AG10803 (cell line): Measurements from ENCODE around the gene CBX8.
"Not testable (repeated sequence)": the region's sequence is repeated elsewhere in the genome, so short reads cannot be mapped to it uniquely, and the experiment has no call there.

ENCODE experiments used
- DNase-seq: peaks from one replicate; pipeline ENCODE4 v3.0.0; 2010; ENCODE audit warnings: low read depth
- H3K4me3 ChIP-seq: 2 replicates; pipeline ENCODE4 v1.5.1; 2011; ENCODE audit warnings: mild to moderate bottlenecking, low read length, control low read depth
- TF ChIP-seq, protein P1 (sequence below): conservative IDR thresholded peaks from 2 replicates; pipeline ENCODE4 v1.5.1; 2011; ENCODE audit warnings: mild to moderate bottlenecking, low read length, control low read depth, inconsistent platforms

The CBX8 gene

DNA sequence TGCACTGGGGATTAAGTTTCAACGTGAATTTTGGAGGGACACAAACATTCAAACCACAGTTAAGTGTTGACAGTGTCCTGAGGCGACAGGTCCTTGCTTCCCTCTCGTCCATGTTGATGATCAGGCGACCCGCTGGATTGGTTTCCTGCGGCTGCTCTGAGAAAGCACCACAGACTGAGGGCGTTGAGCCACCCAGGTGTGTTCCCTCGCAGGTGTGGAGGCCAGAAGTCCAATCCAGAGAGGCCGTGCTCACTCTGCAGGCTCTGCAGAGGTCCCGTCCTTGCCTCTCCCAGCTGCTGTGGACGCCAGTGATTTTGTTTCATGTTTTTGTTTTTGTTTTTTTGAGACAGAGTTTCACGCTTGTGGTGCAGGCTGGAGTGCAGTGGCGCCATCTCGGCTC is 41.3 kb downstream of the CBX8 start:
- no peak for DNase-seq
- no peak overlapping the region for H3K4me3 ChIP-seq
- TF ChIP-seq, protein P1, sequence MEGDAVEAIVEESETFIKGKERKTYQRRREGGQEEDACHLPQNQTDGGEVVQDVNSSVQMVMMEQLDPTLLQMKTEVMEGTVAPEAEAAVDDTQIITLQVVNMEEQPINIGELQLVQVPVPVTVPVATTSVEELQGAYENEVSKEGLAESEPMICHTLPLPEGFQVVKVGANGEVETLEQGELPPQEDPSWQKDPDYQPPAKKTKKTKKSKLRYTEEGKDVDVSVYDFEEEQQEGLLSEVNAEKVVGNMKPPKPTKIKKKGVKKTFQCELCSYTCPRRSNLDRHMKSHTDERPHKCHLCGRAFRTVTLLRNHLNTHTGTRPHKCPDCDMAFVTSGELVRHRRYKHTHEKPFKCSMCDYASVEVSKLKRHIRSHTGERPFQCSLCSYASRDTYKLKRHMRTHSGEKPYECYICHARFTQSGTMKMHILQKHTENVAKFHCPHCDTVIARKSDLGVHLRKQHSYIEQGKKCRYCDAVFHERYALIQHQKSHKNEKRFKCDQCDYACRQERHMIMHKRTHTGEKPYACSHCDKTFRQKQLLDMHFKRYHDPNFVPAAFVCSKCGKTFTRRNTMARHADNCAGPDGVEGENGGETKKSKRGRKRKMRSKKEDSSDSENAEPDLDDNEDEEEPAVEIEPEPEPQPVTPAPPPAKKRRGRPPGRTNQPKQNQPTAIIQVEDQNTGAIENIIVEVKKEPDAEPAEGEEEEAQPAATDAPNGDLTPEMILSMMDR = no peak

DNA sequence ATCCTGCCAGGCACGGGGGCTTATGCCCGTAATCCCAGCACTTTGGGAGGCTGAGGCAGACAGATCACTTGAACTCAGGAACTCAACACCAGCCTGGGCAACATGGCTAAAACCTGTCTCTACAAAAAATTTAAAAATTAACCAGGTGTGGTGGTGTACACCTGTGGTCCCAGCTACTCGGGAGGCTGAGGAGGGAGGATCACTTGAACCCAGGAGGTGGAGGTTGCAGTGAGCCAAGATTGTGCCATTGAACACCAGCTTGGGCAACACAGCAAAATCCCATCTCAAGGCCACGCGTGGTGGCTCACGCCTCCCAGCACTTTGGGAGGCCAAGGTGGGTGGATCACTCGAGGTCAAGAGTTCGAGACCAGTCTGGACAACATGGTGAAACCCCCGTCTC is 42.0 kb downstream of the CBX8 start:
- not testable (repeated sequence) for H3K4me3 ChIP-seq, DNase-seq

DNA sequence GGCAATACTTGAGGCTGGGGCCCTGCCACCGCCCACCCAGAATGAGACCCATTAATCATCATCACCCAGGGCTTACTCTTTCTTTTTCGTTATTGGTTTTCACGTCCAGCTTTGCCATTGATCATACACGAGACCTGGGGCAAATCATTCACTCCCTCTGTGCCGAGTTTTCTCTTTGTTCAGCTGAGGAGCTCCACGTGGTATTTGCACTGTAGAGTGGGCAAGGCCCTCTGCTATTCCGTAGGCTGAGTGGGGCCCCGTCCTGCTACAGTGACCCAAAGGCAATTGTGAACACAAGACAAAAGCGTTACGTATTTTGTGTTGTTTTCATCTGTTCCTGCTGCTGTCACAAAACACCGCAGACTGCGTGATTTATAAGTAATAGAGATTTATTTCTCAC is 42.5 kb downstream of the CBX8 start:
- TF ChIP-seq, protein P1 = no peak
- no peak overlapping the region for H3K4me3 ChIP-seq
- DNase-seq = no peak

DNA sequence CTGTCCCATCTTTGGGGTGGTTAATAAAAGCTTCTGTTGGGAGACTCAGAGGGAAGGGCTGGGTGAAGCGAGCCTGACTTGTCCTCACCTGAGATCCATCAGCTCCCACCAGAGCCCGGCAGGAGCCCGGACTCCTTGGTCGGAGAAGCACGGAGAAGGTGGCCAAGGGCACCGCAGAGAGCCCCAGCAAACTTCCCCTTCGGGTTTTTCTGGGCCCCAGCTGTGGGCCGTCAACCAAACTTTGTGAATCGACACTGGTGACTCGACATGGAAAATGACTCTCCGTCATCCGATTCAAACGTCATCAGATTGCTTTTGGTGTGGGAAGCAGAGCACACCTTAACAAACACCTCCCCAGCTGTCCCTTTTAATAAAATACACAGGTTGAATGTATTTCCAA is 44.7 kb downstream of the CBX8 start:
- no peak overlapping the region for H3K4me3 ChIP-seq
- DNase-seq = no peak
- TF ChIP-seq, protein P1 = no peak

DNA sequence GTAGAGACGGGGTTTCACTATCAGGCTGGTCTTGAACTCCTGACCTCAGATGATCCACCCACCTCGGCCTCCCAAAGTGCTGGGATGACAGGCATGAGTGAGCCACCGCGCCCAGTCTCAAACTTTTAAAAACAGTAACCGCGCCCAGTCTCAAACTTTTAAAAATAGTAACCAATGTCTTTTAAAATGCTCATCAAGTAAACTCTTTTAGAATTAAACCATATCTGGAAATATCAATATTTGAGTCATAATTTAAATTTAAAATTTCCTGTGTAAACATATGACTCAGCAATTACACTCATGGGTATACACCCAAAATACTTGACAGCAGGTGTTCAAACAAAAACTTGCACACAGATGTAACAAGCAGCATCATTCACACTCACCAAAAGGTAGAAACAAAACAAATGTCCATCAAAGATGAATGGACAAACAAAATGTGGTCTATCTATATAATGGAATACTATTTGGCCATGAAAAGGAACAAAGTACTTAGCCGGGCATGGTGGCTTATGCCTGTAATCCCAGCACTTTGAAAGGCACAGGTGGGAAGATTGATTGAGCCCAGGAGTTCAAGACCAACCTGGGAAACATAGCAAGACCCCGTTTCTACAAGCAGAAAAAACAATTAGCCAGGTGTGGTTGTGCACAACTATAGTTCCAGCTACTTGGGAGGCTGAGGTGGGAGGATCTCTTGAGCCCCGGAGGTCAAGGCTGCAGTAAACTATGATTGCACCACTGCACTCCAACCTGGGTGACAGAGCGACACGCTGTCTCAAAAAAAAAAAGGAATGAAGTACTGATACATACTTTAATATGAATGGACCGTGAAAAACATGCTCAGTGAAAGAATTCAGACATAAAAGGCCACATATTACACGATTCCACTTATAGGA is 46.0 kb downstream of the CBX8 start:
- no peak for DNase-seq
- H3K4me3 ChIP-seq = no peak overlapping the region
- TF ChIP-seq, protein P1 = no peak

DNA sequence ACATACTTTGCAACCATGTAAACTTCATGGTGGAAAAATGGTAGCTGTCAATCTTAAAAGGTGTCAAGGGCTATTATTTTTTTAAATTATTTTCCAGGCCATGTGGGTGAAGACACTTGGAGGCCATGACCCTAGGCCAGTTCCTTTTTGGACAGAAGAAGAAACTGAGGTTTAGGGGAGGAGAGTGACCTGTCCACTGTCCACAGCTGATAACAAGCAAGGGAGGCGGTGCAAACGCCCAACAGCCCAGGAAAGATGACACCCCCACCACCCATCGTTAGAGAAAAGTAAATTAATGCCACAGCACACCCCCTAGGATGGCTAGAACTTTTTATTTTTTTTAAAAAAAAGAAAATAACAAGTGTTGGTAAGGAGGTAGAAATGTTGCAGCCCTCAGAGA is 46.9 kb downstream of the CBX8 start:
- DNase-seq = no peak
- TF ChIP-seq, protein P1 = no peak
- no peak overlapping the region for H3K4me3 ChIP-seq

DNA sequence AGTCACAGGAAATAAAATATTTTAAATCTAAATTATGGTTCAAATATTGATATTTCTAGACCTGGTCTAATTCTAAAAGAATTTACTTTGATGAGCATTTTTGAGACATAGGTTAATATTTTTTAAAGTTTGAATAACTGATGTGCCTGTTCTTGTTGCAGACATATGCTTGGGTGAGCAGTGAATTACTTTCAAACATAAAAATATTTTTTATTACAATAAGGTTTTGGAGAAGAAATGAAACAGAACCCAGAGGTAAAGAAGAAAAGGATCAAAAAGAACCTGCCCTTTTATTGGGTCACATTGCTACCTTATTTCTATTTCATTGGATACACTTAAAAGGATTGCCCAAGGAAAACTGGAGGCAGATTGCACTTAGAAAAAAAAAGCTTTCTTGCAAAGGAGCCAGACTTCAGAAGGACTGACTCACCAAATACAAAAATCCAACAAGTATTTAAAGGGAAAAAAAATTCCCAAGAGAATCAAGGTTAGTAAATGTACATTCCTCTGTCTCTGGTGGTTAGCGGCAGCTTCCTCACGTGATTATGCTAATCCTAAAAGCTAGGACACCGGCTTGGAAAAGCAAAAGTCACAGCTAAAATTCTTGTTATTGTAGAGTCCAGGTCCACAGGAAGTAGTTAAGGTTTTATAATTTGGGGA is 47.6 kb downstream of the CBX8 start:
- TF ChIP-seq, protein P1 = no peak
- H3K4me3 ChIP-seq = no peak overlapping the region
- DNase-seq = peak; percentile 79
